ENCODE measurements around the gene ATF7.
"Not testable (repeated sequence)": the region's sequence is repeated elsewhere in the genome, so short reads cannot be mapped to it uniquely, and the experiment has no call there.

The ATF7 gene

GRCh38 chr12:53481939-53482586 lies 144.1 kb downstream of the ATF7 start:
- DNase-seq (ENCODE audit: low spot score), result no peak

DNA sequence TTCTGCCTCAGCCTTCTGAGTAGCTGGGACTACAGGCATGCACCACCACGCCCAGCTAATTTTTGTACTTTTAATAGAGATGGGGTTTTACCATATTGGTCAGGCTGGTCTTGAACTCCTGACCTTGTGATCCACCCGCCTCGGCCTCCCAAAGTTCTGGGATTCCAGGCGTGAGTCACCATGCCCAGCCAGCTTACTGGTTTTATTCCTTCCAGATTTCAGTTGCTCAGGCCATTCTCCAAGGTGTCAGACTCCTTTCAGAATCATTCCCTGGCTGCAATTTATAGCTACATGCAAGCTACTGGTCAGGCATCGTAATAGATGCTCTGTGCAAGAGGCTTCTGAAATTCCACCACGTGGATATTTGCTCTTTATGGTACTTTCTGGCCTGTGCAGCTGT lies 144.7 kb downstream of the ATF7 start:
- DNase-seq (ENCODE audit: low spot score), result not testable (repeated sequence)

GRCh38 chr12:53480491-53481442 lies 145.4 kb downstream of the ATF7 start:
- no peak for DNase-seq (ENCODE audit: low spot score)

- no peak for DNase-seq (ENCODE audit: low spot score)
Observed at GRCh38 chr12:53479331-53479730, 146.9 kb downstream of the ATF7 start.

- DNase-seq (ENCODE audit: low spot score), result no peak
Observed at GRCh38 chr12:53478865-53479264, 147.3 kb downstream of the ATF7 start.

GRCh38 chr12:53476769-53477209 lies 149.4 kb downstream of the ATF7 start:
- peak; percentile 34 for DNase-seq (ENCODE audit: low spot score)

DNA sequence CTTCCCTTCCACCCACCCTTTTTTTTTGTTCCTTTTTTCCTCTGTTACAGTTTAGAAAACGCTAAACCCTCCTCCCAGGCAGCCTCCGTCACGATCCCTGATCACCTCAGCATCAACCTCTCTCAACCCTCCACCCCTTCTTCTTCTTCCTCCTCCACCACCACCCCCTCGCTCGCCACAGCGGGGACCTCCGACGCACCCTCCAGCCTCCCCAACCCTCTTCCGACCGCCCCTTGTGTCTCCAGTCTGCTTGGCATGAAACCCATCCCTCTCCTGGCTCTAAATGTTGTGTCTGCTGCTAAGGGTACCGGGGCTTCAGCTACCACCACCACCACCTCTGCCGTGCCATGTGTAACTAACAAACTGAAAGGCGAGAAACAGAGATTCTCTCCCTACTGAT lies 151.4 kb downstream of the ATF7 start:
- no peak for DNase-seq (ENCODE audit: low spot score)

DNA sequence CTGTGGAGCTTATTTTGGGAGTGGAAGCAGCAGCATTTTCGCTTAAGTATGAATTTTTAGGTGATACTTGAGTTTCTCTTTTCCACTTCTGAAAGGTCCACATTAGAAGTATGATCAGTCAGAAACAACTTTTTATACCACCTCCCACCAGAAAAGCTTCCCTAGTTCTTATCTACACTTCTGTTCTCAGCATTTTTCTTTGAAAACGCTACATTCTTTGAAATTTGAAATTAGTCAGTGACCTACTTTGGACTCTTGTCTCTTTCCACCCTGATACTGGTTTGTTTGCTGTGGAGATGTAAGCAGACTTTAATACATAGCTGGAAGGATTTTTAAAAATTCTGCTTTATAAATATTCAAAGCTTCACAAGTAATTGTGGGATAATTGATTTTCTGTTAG lies 152.1 kb downstream of the ATF7 start:
- peak; percentile 29 for DNase-seq (ENCODE audit: low spot score)

DNA sequence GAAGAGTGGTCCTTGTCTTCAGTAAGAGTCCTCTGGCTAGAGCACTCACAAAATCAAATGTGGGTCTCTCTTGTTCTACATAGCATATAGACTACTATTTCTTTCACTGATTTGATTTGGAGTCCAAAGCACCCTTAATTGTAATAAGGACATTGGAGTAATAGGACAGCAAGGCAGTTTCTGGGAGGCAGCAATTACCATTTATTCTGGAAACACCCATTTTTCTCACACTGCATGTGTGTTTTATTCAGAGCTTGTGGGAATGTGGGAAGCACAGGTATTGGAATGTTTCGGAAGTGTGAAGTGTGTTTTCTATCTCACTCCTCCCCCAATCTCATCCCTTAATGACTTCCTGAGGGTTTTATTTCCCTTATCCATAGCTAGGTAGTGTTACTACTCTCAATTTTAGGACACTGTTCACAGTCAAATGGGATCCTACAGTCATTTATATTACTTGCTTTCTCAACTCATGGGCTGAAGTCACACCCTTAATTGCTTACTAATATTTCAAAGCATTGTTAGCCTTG lies 154.1 kb downstream of the ATF7 start:
- DNase-seq (ENCODE audit: low spot score), result no peak

- DNase-seq (ENCODE audit: low spot score), result no peak
Observed at GRCh38 chr12:53468282-53468681, 157.9 kb downstream of the ATF7 start.

DNA sequence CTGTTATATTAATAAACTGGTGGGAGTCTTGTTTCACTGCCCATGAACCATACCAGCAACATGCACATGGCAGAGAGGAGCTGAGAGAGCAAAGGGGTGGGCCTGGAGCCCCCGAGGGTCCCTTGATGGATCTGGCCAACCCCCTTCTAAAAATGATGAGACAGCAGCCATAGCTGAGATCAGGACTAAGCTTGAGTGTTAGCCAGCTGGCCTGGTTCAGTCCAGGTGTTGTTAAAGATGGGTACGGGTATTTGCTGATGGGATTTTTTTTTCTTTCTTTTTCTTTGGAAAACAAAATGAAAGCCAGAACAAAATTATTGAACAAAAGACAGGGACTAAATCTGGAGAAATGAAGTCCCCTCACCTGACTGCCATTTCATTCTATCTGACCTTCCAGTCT lies 158.3 kb downstream of the ATF7 start:
- no peak for DNase-seq (ENCODE audit: low spot score)

DNA sequence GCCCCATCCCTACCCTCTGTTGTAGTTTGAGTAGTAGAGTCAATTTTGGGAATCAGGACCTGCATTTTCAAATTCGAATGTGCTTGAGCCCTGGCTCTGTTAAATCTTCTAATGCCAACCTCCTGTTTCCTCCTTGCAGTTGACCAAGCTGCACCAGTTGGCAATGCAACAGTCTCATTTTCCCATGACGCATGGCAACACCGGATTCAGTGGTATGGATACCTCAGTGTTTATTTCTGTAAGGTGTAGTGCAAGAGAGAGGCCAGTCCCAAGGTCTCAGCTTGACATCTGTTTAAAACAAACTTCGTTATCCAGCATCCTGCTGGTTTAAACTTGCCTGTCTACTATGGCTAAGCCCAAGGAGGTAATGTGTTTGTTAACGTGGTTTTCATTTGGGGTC lies 159.1 kb downstream of the ATF7 start:
- no peak for DNase-seq (ENCODE audit: low spot score)

DNA sequence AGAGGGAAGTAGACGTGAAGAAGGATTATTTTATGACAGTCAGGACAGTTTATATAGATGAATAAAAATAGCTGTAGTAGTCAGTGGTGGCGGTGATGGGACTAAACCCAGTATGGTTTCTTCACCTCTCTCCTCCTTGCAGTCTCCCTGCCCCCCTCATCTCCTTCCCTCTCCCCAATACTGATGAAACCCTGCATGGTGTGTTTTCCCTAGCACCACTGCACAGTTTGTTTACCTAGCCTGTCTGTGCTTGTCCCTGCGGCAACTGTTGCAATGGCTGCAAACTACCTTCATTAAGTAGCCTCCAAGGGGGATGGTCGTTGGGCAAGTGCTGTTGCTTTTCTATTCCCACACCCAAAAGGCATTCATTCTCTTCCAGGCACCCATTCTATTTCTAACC lies 159.5 kb downstream of the ATF7 start:
- DNase-seq (ENCODE audit: low spot score), result no peak

DNA sequence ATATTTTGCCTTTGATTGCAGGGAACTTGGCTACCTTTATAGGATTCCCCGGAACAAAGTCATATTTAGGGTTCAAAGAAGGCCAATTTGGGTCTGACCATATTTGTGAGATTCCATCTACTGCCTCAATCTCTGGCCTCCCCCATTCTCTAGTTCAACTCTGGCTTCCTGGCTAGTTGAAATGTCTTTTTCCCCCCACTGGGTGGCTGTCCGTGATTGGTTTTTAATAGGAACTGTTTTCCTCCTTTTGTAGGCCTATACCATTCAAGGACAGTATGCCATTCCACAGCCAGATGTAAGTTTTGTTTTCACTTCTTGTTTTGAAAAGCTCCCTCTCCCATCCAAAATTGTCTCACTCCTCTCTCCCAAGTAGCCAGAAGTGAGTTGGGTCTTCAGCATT lies 160.5 kb downstream of the ATF7 start:
- no peak for DNase-seq (ENCODE audit: low spot score)

- DNase-seq (ENCODE audit: low spot score), result no peak
Observed at GRCh38 chr12:53464685-53465418, 161.3 kb downstream of the ATF7 start.

DNA sequence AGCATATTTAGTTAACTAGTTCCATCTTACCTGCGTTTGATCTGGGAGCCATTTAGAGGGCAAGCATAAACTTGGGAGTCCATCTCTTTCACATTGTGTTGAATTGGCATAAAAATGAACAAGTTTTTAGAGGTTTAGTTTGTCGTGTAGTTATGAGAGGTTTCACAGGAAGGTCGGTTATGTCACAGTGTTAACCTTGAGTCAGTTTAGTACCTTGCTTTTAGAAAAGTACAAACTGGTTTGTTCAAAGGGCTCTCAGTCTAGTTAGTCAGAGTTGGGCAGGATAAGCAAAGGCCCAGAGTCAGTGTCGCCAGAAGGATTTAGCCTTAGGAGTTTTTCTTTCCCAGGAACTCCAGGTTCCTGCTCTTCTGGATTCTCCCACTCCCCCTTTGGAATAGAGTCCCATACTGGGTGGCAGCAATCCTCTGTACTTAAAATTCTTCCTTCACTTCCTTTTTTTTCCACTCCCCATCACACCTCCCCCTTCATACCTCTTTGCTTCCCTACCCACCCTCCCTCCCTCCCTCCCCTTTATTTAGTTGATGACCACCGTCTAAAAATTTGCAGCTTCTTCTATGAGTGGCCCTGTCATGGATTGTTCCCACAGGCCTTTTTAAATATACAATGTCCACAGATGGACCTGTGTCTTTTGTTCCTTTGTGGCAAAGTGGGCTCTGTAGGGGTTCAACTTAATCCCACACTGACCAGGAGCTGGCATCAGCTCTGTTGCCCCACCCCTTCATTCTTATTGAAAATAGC lies 162.2 kb downstream of the ATF7 start:
- DNase-seq (ENCODE audit: low spot score), result no peak

DNA sequence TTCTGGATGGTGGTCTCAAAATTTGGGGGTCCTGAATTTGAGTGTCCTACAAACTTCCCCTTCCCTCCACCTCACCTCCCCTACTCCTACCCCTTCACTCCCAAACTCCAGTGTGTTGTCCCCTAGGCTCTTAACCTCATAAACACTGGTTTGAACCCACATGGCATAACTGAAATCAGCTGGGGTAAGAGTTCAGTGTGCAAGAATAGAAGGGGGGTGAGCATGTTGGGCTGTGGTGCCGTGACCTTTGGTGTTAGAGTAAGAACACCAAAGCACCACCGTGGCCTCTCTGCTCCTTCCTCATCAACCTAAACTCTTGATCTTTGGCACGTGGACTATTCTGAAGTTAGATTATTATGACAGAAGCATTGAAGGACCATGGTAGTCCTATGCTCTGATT lies 163.2 kb downstream of the ATF7 start:
- no peak for DNase-seq (ENCODE audit: low spot score)

- DNase-seq (ENCODE audit: low spot score), result no peak
Observed at GRCh38 chr12:53461591-53461990, 164.6 kb downstream of the ATF7 start.

GRCh38 chr12:53461059-53461458 lies 165.1 kb downstream of the ATF7 start:
- DNase-seq (ENCODE audit: low spot score), result no peak

DNA sequence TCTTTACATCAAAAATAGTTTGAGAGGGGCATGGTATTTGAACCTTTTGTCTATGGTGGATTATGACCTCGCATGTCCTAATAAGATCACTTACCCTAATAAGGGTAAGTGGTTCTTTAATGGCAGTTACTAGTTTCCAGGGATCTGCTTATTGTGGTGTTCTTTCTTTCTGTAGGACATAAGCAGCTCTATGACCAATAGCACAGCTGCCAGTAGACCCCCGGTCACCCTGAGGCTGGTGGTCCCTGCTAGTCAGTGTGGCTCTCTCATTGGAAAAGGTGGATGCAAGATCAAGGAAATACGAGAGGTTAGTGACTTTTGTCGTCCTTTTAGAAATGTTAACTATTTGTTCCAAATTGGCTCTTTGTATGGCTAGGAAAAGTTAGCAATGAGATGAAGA lies 167.1 kb downstream of the ATF7 start:
- DNase-seq (ENCODE audit: low spot score), result no peak

All from CD4-positive, alpha-beta T cell treated with Interleukin-2 at 100 ng/mL for 4 hours (primary cell).